Mesenchymal stem cell (in vitro differentiated cells and primary cell): ENCODE data around the gene ZCWPW1.
"Not testable (repeated sequence)": the region's sequence is repeated elsewhere in the genome, so short reads cannot be mapped to it uniquely, and the experiment has no call there.

Experiments
- DNase-seq: peaks from one replicate; pipeline ENCODE4 v3.0.0-alpha.2; 2013
- H2AFZ ChIP-seq: one replicate; pipeline ENCODE4 v1.6.1; 2013; ENCODE audit warnings: low read depth, mild to moderate bottlenecking, control low read depth, inconsistent platforms, low read length, moderate library complexity
- H2AK5ac ChIP-seq: 2 replicates; pipeline ENCODE4 v1.6.1; 2013; ENCODE audit warnings: low read length, moderate library complexity, mild to moderate bottlenecking, inconsistent platforms; ENCODE audit not compliant: severe bottlenecking
- H2BK120ac ChIP-seq: one replicate; pipeline ENCODE4 v1.6.1; 2013; ENCODE audit warnings: low read depth, mild to moderate bottlenecking, inconsistent platforms, low read length, moderate library complexity
- H2BK12ac ChIP-seq, 2 experiments: one replicate each; pipeline ENCODE4 v1.6.1; 2013; ENCODE audit warnings: inconsistent platforms in 2 of 2, low read length in 2 of 2, mild to moderate bottlenecking in 2 of 2, moderate library complexity in 2 of 2, control low read depth in 1 of 2
- H2BK15ac ChIP-seq: one replicate; pipeline ENCODE4 v1.6.1; 2013; ENCODE audit warnings: mild to moderate bottlenecking, low read depth, inconsistent platforms; ENCODE audit not compliant: poor library complexity, severe bottlenecking
- H2BK5ac ChIP-seq: 2 replicates; pipeline ENCODE4 v1.6.1; 2013; ENCODE audit warnings: low read depth, mild to moderate bottlenecking, low read length, control low read depth, inconsistent platforms; ENCODE audit not compliant: poor library complexity, severe bottlenecking
- H3K14ac ChIP-seq, 2 experiments: one replicate each; pipeline ENCODE4 v1.6.1; 2013; ENCODE audit warnings: inconsistent platforms in 2 of 2, low read length in 2 of 2, control low read depth in 1 of 2, mild to moderate bottlenecking in 1 of 2, moderate library complexity in 1 of 2
- H3K18ac ChIP-seq, 2 experiments: one replicate each; pipeline ENCODE4 v1.6.1; 2013; ENCODE audit warnings: inconsistent platforms in 2 of 2, low read length in 2 of 2, control low read depth in 1 of 2, low read depth in 1 of 2, mild to moderate bottlenecking in 1 of 2
- H3K23ac ChIP-seq, 2 experiments: one replicate each; pipeline ENCODE4 v1.6.1; 2013; ENCODE audit warnings: inconsistent platforms in 2 of 2, low read length in 2 of 2, mild to moderate bottlenecking in 2 of 2, moderate library complexity in 2 of 2, control low read depth in 1 of 2
- H3K27ac ChIP-seq: 2 replicates; pipeline ENCODE4 v1.5.1; 2013; ENCODE audit warnings: mild to moderate bottlenecking, moderate library complexity, low read length, control low read depth, inconsistent platforms; ENCODE audit not compliant: poor library complexity, severe bottlenecking
- H3K27me3 ChIP-seq, 2 experiments: 2 replicates each; pipeline versions ENCODE4 v1.6.1 to v1.7.0; 2013; ENCODE audit warnings: low read length in 2 of 2, mild to moderate bottlenecking in 2 of 2, moderate library complexity in 2 of 2, control low read depth in 1 of 2, inconsistent platforms in 1 of 2; ENCODE audit not compliant: control insufficient read depth in 1 of 2, insufficient read depth in 1 of 2
- H3K36me3 ChIP-seq, 2 experiments: 2 replicates each; pipeline versions ENCODE4 v1.6.1 to v1.7.0; 2013; ENCODE audit warnings: low read length in 2 of 2, control low read depth in 1 of 2, inconsistent platforms in 1 of 2, low read depth in 1 of 2, mild to moderate bottlenecking in 1 of 2; ENCODE audit not compliant: insufficient read depth in 2 of 2, control insufficient read depth in 1 of 2
- H3K4ac ChIP-seq, 2 experiments: one replicate each; pipeline ENCODE4 v1.6.1; 2013; ENCODE audit warnings: inconsistent platforms in 2 of 2, low read length in 2 of 2, mild to moderate bottlenecking in 2 of 2, moderate library complexity in 2 of 2, control low read depth in 1 of 2, low read depth in 1 of 2
- H3K4me1 ChIP-seq: 2 replicates; pipeline ENCODE4 v1.6.1; 2013; ENCODE audit warnings: low read depth, low read length, control low read depth; ENCODE audit not compliant: control insufficient read depth, insufficient read depth
- H3K4me2 ChIP-seq: 2 replicates; pipeline ENCODE4 v1.6.1; 2013; ENCODE audit warnings: low read length, mild to moderate bottlenecking, inconsistent platforms; ENCODE audit not compliant: poor library complexity, severe bottlenecking
- H3K4me3 ChIP-seq, 2 experiments: 2 replicates each; pipeline versions ENCODE4 v1.5.1 to v1.7.0; 2013; ENCODE audit warnings: low read length in 2 of 2, mild to moderate bottlenecking in 2 of 2, control low read depth in 1 of 2, low read depth in 1 of 2; ENCODE audit not compliant: insufficient read depth in 1 of 2
- H3K79me1 ChIP-seq: replicated peaks from 2 replicates; pipeline ENCODE4 v1.6.1; 2013; ENCODE audit warnings: mild to moderate bottlenecking, control low read depth, low read length, inconsistent platforms; ENCODE audit not compliant: poor library complexity, severe bottlenecking
- H3K9ac ChIP-seq: 2 replicates; pipeline ENCODE4 v1.7.0; 2013; ENCODE audit warnings: mild to moderate bottlenecking, low read length, moderate library complexity
- H3K9me3 ChIP-seq: 2 replicates; pipeline ENCODE4 v1.7.0; 2013; ENCODE audit warnings: mild to moderate bottlenecking, low read length; ENCODE audit not compliant: control insufficient read depth
- H4K8ac ChIP-seq: one replicate; pipeline ENCODE4 v1.6.1; 2013; ENCODE audit warnings: inconsistent platforms, mild to moderate bottlenecking, low read length, moderate library complexity
- H4K91ac ChIP-seq: one replicate; pipeline ENCODE4 v1.6.1; 2013; ENCODE audit warnings: mild to moderate bottlenecking, low read length, inconsistent platforms
- WGBS: methylation state at CpG from one replicate; pipeline ENCODE4 v1.1.7; 2013; ENCODE audit warnings: mixed read lengths; 5-methylcytosine and 5-hydroxymethylcytosine counted together

The ZCWPW1 gene

GRCh38 chr7:100356416-100357068 lies 72.0 kb downstream of the ZCWPW1 start:
- H3K4me2 ChIP-seq: no peak overlapping the region
- H3K23ac ChIP-seq: no peak overlapping the region
- peaks cover 67 to 97% of the 10 kb centered on the region in 2 experiments for H3K36me3 ChIP-seq
- no peaks in the 10 kb centered on the region for H3K9me3 ChIP-seq
- no peak overlapping the region for H4K91ac ChIP-seq
- H3K9ac ChIP-seq: no peak overlapping the region
- no peak for DNase-seq
- no peak overlapping the region for H3K4ac ChIP-seq
- no peak overlapping the region for H2BK120ac ChIP-seq
- H3K14ac ChIP-seq: no peak overlapping the region
- H2BK5ac ChIP-seq: no peak overlapping the region
- no peak overlapping the region for H4K8ac ChIP-seq
- H3K27me3 ChIP-seq: no peaks in the 10 kb centered on the region
- peaks cover 30% of the 10 kb centered on the region for H3K79me1 ChIP-seq
- no peak overlapping the region for H2AFZ ChIP-seq
- H3K4me1 ChIP-seq: peaks cover 15% of the 10 kb centered on the region
- no peak overlapping the region for H3K4me3 ChIP-seq
- H3K18ac ChIP-seq: no peak overlapping the region
- 90% methylated on average over 8 of the region's 8 CpGs for WGBS
- H3K27ac ChIP-seq: no peak overlapping the region
- no peak overlapping the region for H2BK12ac ChIP-seq
- H2BK15ac ChIP-seq: no peak overlapping the region
- no peak overlapping the region for H2AK5ac ChIP-seq

GRCh38 chr7:100353685-100354330 lies 74.7 kb downstream of the ZCWPW1 start:
- Histone ChIP-seq H4K8ac (no peak overlapping the region), H3K27me3 (no peaks in the 10 kb centered on the region), H3K4me1 (peaks cover 14% of the 10 kb centered on the region), H2BK120ac (no peak overlapping the region), H3K36me3 (peaks cover 67 to 95% of the 10 kb centered on the region in 2 experiments), H3K27ac (no peak overlapping the region), H4K91ac (no peak overlapping the region), H3K4ac (no peak overlapping the region), H3K79me1 (peaks cover 37% of the 10 kb centered on the region), H3K14ac (no peak overlapping the region), H3K4me3 (no peak overlapping the region), H2BK15ac (no peak overlapping the region), H3K18ac (no peak overlapping the region), H3K9me3 (no peaks in the 10 kb centered on the region), H2AFZ (no peak overlapping the region), H2BK5ac (no peak overlapping the region), H3K23ac (no peak overlapping the region), H2BK12ac (no peak overlapping the region), H3K4me2 (no peak overlapping the region), H3K9ac (no peak overlapping the region), H2AK5ac (no peak overlapping the region)
- no peak for DNase-seq
- WGBS: 97% methylated on average over 6 of the region's 6 CpGs

- peaks cover 68 to 90% of the 10 kb centered on the region in 2 experiments for H3K36me3 ChIP-seq
- H3K4ac ChIP-seq: no peak overlapping the region
- H4K8ac ChIP-seq: no peak overlapping the region
- no peak overlapping the region for H3K4me2 ChIP-seq
- H3K27ac ChIP-seq: no peak overlapping the region
- H3K4me3 ChIP-seq: no peak overlapping the region
- no peak overlapping the region for H2BK120ac ChIP-seq
- H2AK5ac ChIP-seq: no peak overlapping the region
- no peak overlapping the region for H2AFZ ChIP-seq
- no peaks in the 10 kb centered on the region for H3K9me3 ChIP-seq
- no peak overlapping the region for H3K23ac ChIP-seq
- no peak overlapping the region for H3K14ac ChIP-seq
- no peak overlapping the region for H2BK15ac ChIP-seq
- H4K91ac ChIP-seq: no peak overlapping the region
- peak overlapping the region in 1 of 2 experiments; percentile 6 for H2BK12ac ChIP-seq
- peaks cover 7% of the 10 kb centered on the region for H3K4me1 ChIP-seq
- no peak overlapping the region for H2BK5ac ChIP-seq
- DNase-seq: no peak
- H3K27me3 ChIP-seq: no peaks in the 10 kb centered on the region
- H3K79me1 ChIP-seq: peaks cover 34% of the 10 kb centered on the region
- 96% methylated on average over 14 of the region's 16 CpGs for WGBS
- no peak overlapping the region for H3K9ac ChIP-seq
- H3K18ac ChIP-seq: no peak overlapping the region
These were observed 75.4 kb downstream of the ZCWPW1 start for GRCh38 chr7:100352984-100353684.

GRCh38 chr7:100352230-100352781 lies 76.2 kb downstream of the ZCWPW1 start:
- not testable (repeated sequence) for H3K4me1 ChIP-seq, H3K4me3 ChIP-seq, H3K18ac ChIP-seq, H3K27ac ChIP-seq, DNase-seq, H3K9ac ChIP-seq, H3K9me3 ChIP-seq, H3K4ac ChIP-seq, H2AFZ ChIP-seq, H2BK5ac ChIP-seq, H3K23ac ChIP-seq, H3K4me2 ChIP-seq, H4K91ac ChIP-seq, H2AK5ac ChIP-seq, H3K27me3 ChIP-seq, H3K14ac ChIP-seq, H4K8ac ChIP-seq, H2BK12ac ChIP-seq, H2BK15ac ChIP-seq, H2BK120ac ChIP-seq
- Histone ChIP-seq H3K36me3 (peaks cover 72 to 89% of the 10 kb centered on the region in 2 experiments), H3K79me1 (peaks cover 40% of the 10 kb centered on the region)
- 97% methylated on average over 17 of the region's 18 CpGs for WGBS
